Measurements from ENCODE around the gene CMC2. TPM values are rescaled to one million over a fixed set of nuclear protein-coding genes. Genes with fewer than 3 reads are reported as not detected.

Gene CMC2
- 100 to 1,000 TPM; 106 to 112 (median 109) TPM for total RNA-seq

DNA sequence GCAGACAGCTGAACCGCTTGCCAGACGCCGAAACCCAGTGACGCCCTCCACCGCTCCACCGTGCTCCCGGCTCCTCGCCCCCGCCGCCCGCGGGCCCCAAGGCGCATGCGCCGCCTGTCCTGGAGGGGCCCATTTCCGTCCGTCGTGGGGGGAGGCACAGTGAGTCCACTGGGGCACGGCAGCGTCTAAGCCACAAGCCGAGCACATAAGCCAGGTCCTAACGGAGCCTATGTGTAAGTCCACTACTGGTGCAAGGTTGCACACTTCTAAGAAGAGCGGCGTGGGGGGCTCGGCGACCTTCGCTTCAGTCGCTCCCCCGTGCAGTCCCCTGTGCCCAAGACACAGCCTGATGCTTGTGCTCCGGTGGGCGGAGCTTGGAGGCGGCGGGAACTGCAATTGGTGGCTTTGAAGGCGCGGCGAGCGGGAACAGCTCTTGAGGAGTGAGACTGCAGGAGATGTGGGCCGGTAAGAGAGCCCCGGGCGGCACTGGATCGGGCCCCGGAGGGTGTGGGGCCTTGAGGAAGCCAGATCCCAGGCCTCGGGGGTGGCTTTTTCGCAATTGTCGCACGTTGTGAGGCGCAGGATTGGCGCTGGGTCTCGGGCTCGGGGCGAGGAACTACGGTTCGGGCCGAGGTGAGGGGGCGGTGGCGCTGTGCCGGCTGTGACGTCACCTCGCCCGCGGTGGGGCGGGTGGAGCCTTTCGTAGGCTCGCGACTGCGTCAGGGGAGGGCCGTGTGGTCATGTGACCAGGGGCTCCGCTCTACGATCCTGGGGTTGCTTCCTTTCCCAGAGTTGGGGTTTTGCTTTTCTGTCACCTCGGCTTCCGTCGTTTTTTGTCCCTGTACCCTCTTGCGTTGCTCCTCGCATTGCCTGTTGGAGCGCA, at the start of gene CMC2, which contains the start of gene CENPN:
Gene CMC2 (minus strand): TSS at position 73 of the 883 bp plus-strand sequence. CDS start 9,491 bp downstream, outside the sequence.
Gene CENPN (plus strand): TSS at position 402 of the 883 bp plus-strand sequence. CDS start 4,726 bp downstream, outside the sequence.
- peaks cover 41% of the 10 kb centered on the region for H3K4me1 Mint-ChIP-seq (ENCODE audit: low read depth)
- no peaks in the 10 kb centered on the region for H3K9me3 Mint-ChIP-seq
- H3K36me3 Mint-ChIP-seq (ENCODE audit: insufficient read depth): peaks cover 11% of the 10 kb centered on the region
- peak within 1 kb of the TSS; percentile 94 for H3K4me3 Mint-ChIP-seq
- ATAC-seq (peak; percentile 90 to 91), DNase-seq (peak; percentile 95)
- H3K27me3 Mint-ChIP-seq (ENCODE audit: low read depth): no peaks in the 10 kb centered on the region

DNA sequence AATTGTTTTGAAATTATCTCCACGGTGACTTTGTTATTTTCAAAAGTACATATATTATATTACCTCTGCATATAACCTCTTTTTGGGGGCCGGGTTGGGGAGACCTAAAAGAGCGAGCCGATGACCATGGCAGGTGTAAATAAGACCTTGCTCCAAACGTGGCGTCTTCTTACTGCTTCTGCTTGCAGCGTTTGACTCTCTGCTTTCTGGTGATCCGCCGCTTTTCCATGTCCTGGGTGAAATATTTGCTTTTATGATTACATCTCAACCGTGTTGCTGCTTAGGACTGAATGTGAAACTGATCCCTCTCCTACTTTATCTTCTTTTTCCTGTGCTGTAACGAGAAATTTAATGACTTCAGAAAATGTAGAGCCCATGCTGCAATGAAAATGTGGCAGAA, 47.1 kb upstream of the CMC2 start:
- Mint-ChIP-seq H3K27me3 (ENCODE audit: low read depth) (no peaks in the 10 kb centered on the region), H3K9me3 (peaks cover 21% of the 10 kb centered on the region), H3K4me1 (ENCODE audit: low read depth) (no peaks in the 10 kb centered on the region), H3K4me3 (no peak overlapping the region), H3K36me3 (ENCODE audit: insufficient read depth) (peaks cover 6% of the 10 kb centered on the region)
- DNase-seq: no peak
- ATAC-seq: no peak

- DNase-seq (no peak), ATAC-seq (no peak)
- Mint-ChIP-seq H3K27me3 (ENCODE audit: low read depth) (no peaks in the 10 kb centered on the region), H3K4me3 (no peak overlapping the region), H3K9me3 (no peaks in the 10 kb centered on the region), H3K4me1 (ENCODE audit: low read depth) (peaks cover 14% of the 10 kb centered on the region), H3K36me3 (ENCODE audit: insufficient read depth) (peaks cover 43% of the 10 kb centered on the region)
Observed at GRCh38 chr16:81042821-81043220, 36.1 kb upstream of the CMC2 start.

DNA sequence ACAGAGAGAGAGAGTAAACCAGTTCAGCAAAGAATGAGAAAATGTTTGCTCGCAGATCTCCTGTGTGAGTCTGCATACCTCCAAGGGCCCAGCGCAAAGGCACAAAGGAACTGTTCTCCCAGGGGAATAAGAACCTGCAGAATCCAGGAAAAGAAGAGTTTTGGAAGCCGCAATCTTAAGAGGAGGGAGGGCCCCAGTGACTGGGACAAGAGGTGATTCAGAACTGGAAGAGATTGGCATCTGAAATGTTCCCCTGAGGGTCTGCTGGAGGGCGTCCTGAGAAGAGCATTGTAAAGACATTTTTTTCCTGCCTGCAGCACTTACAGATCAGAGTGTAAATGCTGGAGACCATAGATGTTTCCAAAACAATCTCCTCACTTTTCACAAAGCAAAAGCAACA, 35.0 kb upstream of the CMC2 start:
- Mint-ChIP-seq H3K27me3 (ENCODE audit: low read depth) (no peaks in the 10 kb centered on the region), H3K4me1 (ENCODE audit: low read depth) (peaks cover 25% of the 10 kb centered on the region), H3K9me3 (no peaks in the 10 kb centered on the region), H3K4me3 (no peak overlapping the region), H3K36me3 (ENCODE audit: insufficient read depth) (peaks cover 41% of the 10 kb centered on the region)
- ATAC-seq: no peak
- DNase-seq: no peak

DNA sequence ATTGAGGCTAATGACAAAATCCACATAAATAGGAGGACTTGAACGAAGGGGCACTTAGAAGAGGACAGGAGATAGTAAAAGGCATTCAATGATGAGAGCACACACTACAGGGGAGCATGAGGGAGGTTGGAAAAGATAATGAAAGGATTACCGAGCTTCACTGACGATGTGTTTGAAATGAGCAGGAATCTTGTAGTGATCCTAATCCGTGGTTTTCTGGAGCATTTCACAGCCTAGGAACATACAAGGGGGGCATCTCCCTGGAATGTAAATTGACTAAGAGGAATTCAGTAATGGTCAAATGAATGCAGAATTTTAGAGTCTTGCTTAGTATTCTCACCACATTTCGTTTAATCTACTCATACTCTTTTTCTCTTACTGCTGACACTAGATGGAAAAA, 34.2 kb upstream of the CMC2 start:
- H3K4me1 Mint-ChIP-seq (ENCODE audit: low read depth): peaks cover 27% of the 10 kb centered on the region
- H3K9me3 Mint-ChIP-seq: no peaks in the 10 kb centered on the region
- H3K4me3 Mint-ChIP-seq: no peak overlapping the region
- H3K36me3 Mint-ChIP-seq (ENCODE audit: insufficient read depth): peaks cover 41% of the 10 kb centered on the region
- ATAC-seq (no peak), DNase-seq (no peak)
- no peaks in the 10 kb centered on the region for H3K27me3 Mint-ChIP-seq (ENCODE audit: low read depth)

DNA sequence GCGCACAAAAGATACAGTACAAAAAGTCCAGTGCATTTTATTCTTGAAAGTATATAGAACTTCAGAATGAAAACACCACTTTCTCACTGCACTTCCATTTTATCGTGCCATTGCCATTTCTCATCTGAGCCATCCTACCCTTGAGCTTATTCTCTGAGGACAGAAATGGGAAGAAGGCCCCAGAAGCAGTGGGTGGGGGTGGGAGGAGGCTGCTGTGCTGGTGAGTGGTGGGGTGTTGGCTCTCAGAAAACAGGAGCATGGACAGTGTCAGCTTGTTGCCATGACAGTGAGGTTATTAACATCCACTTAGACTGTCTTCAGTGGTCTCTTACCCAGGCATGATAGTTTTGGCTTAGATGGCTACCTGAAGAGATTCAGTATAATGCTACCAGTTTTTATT, 33.4 kb upstream of the CMC2 start:
- no peak overlapping the region for H3K4me3 Mint-ChIP-seq

DNA sequence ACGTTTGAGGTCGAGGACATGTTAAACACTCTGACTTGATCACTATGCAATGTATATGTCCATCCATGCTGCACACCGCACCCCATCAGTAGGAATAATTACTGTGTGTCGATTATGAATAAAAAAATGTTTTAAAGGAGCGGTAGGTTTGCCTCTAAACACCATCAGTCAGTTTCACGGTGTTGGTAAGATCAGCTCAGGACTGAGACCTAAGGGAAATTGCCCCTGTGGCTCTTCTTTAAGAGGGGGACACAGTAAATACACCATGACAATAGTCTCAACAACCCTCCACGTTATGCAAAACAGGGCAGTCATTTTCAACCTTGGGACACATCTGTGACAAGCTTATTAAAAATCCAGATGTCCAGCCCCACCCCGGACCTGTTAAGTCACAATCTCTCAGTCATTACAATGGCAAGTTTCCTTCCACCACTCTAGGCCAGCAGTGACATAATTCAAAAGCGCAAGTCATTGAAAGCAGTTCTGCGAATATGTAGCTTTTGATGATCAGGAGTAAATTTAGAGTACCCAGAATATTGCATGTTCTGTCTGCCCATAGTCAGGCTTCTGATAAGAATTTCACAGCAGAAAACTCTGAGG, 30.2 kb upstream of the CMC2 start:
- Mint-ChIP-seq H3K27me3 (ENCODE audit: low read depth) (no peaks in the 10 kb centered on the region), H3K4me3 (peak overlapping the region; percentile 86)

More for the DNA sequence above, 33.4 kb upstream of the CMC2 start:
- H3K36me3 Mint-ChIP-seq (ENCODE audit: insufficient read depth): peaks cover 38% of the 10 kb centered on the region
- no peak for DNase-seq
- ATAC-seq: no peak
- H3K4me1 Mint-ChIP-seq (ENCODE audit: low read depth): peaks cover 29% of the 10 kb centered on the region
- H3K9me3 Mint-ChIP-seq: no peaks in the 10 kb centered on the region
- H3K27me3 Mint-ChIP-seq (ENCODE audit: low read depth): no peaks in the 10 kb centered on the region

DNA sequence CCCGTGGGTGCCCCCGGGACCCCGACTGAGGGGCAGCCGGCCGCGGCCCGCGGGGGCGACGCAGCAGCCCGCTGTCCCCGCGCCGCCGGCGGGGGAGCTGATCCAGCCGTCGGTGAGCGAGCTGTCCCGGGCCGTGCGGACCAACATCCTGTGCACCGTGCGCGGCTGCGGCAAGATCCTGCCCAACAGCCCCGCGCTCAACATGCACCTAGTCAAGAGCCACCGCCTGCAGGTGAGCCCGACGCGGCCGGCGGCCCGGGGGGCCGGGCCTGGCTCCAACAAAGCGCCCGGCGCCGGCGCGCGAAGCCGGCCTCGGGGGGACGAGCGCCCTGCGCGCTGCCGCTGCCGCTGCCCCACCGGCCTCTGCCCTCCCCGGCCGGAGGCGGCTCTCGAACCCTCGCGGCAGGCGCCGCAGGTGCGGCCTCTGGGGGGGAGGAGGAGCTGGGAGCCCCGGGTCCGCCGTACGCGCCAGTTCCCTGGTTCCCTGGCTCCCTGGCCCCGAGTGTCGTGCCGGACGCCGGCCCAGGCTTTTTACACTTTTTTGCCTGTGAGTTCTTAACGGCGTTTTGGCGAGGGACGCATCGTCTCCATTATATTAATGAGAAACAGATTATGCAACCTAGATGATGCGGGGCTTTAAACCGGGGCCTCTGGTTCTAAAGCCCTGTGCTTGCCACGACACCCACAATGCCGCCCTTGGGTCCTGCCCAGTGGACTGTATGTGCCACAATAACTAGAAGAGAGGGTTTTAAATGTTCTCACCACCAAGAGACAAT, 29.5 kb upstream of the CMC2 start:
- DNase-seq (peak; percentile 6), ATAC-seq (peak; percentile 76 to 78)
- Mint-ChIP-seq H3K4me1 (ENCODE audit: low read depth) (peaks cover 29% of the 10 kb centered on the region), H3K27me3 (ENCODE audit: low read depth) (no peaks in the 10 kb centered on the region), H3K36me3 (ENCODE audit: insufficient read depth) (peaks cover 8% of the 10 kb centered on the region), H3K9me3 (no peaks in the 10 kb centered on the region), H3K4me3 (peak overlapping the region; percentile 86)

More for the DNA sequence above, 30.2 kb upstream of the CMC2 start:
- H3K36me3 Mint-ChIP-seq (ENCODE audit: insufficient read depth): peaks cover 13% of the 10 kb centered on the region
- peaks cover 29% of the 10 kb centered on the region for H3K4me1 Mint-ChIP-seq (ENCODE audit: low read depth)
- ATAC-seq (no peak), DNase-seq (no peak)
- H3K9me3 Mint-ChIP-seq: no peaks in the 10 kb centered on the region

DNA sequence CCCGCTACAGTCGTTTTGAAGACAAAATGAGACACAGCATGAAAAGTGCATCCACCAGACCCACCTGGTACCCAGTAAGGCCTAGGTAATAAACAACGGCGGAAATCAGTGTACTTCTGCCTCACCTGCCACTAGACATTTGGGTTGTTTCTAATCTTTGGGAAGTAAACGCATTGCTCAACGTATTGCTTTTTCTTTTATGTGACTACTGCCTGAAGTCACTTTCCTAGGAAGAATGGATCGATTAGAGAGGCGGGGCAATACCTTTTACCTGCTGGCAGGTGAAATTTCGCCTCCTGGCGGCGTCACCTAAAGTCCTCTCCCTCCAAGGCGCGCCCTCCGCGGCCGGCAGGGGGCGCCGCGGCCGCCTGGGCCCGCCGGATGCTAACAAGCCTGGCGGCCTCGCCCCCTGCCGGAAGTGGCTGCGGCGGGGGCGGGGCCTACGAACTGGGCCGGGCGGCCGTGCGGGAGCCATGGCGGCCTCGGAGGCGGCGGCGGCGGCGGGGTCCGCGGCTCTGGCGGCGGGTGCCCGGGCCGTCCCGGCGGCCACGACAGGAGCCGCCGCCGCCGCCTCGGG, 28.8 kb upstream of the CMC2 start, which contains the start of gene ATMIN:
Gene ATMIN (plus strand): TSS at position 445 of the 577 bp plus-strand sequence. CDS start 29 bp downstream, at position 474.
- DNase-seq: peak; percentile 88
- no peaks in the 10 kb centered on the region for H3K9me3 Mint-ChIP-seq
- peak within 1 kb of the TSS; percentile 86 for H3K4me3 Mint-ChIP-seq
- no peaks in the 10 kb centered on the region for H3K27me3 Mint-ChIP-seq (ENCODE audit: low read depth)
- H3K36me3 Mint-ChIP-seq (ENCODE audit: insufficient read depth): peaks cover 5% of the 10 kb centered on the region
- ATAC-seq: peak; percentile 95 to 96
- H3K4me1 Mint-ChIP-seq (ENCODE audit: low read depth): peaks cover 29% of the 10 kb centered on the region

DNA sequence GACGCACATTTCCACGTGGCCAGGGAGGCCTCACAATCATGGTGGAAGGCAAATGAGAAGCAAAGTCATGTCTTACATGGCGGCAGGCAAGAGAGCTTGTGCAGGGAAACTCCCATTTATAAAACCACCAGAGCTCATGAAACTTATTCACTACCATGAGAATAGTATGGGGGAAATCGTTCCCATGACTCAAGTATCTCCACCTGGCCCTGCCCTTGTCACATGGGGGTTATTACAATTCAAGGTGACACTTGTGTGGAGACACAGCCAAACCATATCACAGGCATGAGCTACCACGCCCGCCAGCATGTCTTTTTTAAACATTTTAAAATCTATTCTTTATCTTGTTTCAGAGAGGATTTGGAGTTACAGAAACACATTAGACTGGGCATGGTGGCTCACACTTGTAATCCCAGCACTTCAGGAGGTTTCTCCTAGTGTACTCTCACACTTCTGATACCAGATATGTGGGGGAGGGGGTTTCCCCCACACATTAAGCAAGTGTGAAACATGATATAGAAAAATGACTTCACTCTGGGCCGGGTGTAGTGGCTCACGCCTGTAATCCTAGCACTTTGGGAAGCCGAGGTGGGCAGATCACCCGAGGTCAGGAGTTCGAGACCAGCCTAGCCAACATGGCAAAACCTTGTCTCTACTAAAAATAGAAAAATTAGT, 23.4 kb upstream of the CMC2 start:
- peaks cover 3% of the 10 kb centered on the region for H3K4me1 Mint-ChIP-seq (ENCODE audit: low read depth)
- peak; percentile 70 to 74 for ATAC-seq
- no peaks in the 10 kb centered on the region for H3K9me3 Mint-ChIP-seq
- H3K27me3 Mint-ChIP-seq (ENCODE audit: low read depth): no peaks in the 10 kb centered on the region
- peaks cover 11% of the 10 kb centered on the region for H3K36me3 Mint-ChIP-seq (ENCODE audit: insufficient read depth)
- no peak overlapping the region for H3K4me3 Mint-ChIP-seq
- no peak for DNase-seq

- ATAC-seq: no peak
- peaks cover 3% of the 10 kb centered on the region for H3K4me1 Mint-ChIP-seq (ENCODE audit: low read depth)
- DNase-seq: no peak
- H3K27me3 Mint-ChIP-seq (ENCODE audit: low read depth): no peaks in the 10 kb centered on the region
- H3K9me3 Mint-ChIP-seq: no peaks in the 10 kb centered on the region
- H3K36me3 Mint-ChIP-seq (ENCODE audit: insufficient read depth): peaks cover 11% of the 10 kb centered on the region
- no peak overlapping the region for H3K4me3 Mint-ChIP-seq
Observed at GRCh38 chr16:81026429-81026828, 19.7 kb upstream of the CMC2 start.

DNA sequence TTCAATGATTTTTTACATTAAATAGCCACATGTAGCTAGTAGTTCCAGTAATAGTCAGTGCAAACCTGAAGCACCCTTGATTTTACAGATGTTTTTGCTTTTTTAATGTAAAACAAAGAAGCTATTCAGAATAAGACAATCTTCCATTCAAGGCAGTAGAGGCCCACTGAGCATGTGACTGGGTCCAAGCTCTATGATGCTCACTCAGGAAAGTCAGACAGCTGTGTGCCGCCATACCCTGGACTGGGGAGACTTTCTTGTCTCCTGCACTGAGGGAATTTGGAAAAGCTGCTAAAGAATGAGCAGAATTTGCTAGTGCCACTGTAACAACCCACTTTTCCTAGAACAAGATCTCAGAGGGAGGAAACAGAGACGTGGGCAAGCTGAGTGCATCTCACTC, 11.8 kb upstream of the CMC2 start:
- no peaks in the 10 kb centered on the region for H3K9me3 Mint-ChIP-seq
- DNase-seq: no peak
- H3K27me3 Mint-ChIP-seq (ENCODE audit: low read depth): no peaks in the 10 kb centered on the region
- H3K4me3 Mint-ChIP-seq: no peak overlapping the region
- no peak for ATAC-seq
- peaks cover 3% of the 10 kb centered on the region for H3K4me1 Mint-ChIP-seq (ENCODE audit: low read depth)
- peaks cover 26% of the 10 kb centered on the region for H3K36me3 Mint-ChIP-seq (ENCODE audit: insufficient read depth)

- ATAC-seq: peak; percentile 10 to 30
- Mint-ChIP-seq H3K27me3 (ENCODE audit: low read depth) (no peaks in the 10 kb centered on the region), H3K36me3 (ENCODE audit: insufficient read depth) (peaks cover 31% of the 10 kb centered on the region)
Observed at GRCh38 chr16:81014672-81015071, 8.0 kb upstream of the CMC2 start.

More at GRCh38 chr16:81014672-81015071, 8.0 kb upstream of the CMC2 start:
- no peak for DNase-seq
- no peak overlapping the region for H3K4me3 Mint-ChIP-seq
- no peaks in the 10 kb centered on the region for H3K9me3 Mint-ChIP-seq
- peaks cover 3% of the 10 kb centered on the region for H3K4me1 Mint-ChIP-seq (ENCODE audit: low read depth)

Measured in activated T-cell treated with anti-CD3 and anti-CD28 coated beads, Interleukin-2, amount 50 U/mL, for 4 hours (primary cell).